HepG2 (cell line): ENCODE measurements around the gene ATAD2B. TPM values are rescaled to one million over a fixed set of nuclear protein-coding genes. Genes with fewer than 3 reads are reported as not detected.

Experiments used
- ATF7 ChIP-seq, 2 experiments: fragments of 450-650 bp in 1 of 2; sonication (generic) in 1 of 2; formaldehyde crosslinking in 1 of 2; IDR thresholded peaks; 2 replicates each; pipeline versions ENCODE4 v1.4.0 to v1.6.1; 2016 to 2020; ENCODE audit warnings: antibody characterized with exemption in 1 of 2, mild to moderate bottlenecking in 1 of 2, missing genetic modification reagents in 1 of 2
- DMTF1 ChIP-seq: sonication (generic); formaldehyde crosslinking; IDR thresholded peaks from 2 replicates; pipeline ENCODE4 v1.4.0; 2020; ENCODE audit warnings: mild to moderate bottlenecking, missing genetic modification reagents
- DRAP1 ChIP-seq: IDR thresholded peaks from 2 replicates; pipeline ENCODE4 v1.6.1; 2016; ENCODE audit warnings: missing genetic modification reagents, missing compliant biosample characterization
- ELF1 ChIP-seq: sonication (generic); formaldehyde crosslinking; IDR thresholded peaks from 2 replicates; pipeline ENCODE4 v1.4.0; 2020; ENCODE audit warnings: missing genetic modification reagents
- EP300 ChIP-seq, 3 experiments: sonication (generic) in 1 of 3; formaldehyde crosslinking in 1 of 3; IDR thresholded peaks; 2 replicates each; pipeline versions ENCODE4 v1.5.1 to v1.6.1; 2011 to 2020; ENCODE audit warnings: low read depth in 2 of 3, low read length in 2 of 3, borderline replicate concordance in 1 of 3, improper control_type of control experiment in 1 of 3, mild to moderate bottlenecking in 1 of 3, missing genetic modification reagents in 1 of 3, moderate library complexity in 1 of 3
- ESRRA ChIP-seq: sonication (generic); formaldehyde crosslinking; IDR thresholded peaks from 2 replicates; pipeline ENCODE4 v1.5.1; 2020; ENCODE audit warnings: mild to moderate bottlenecking, low read depth, missing genetic modification reagents
- IKZF1 ChIP-seq: fragments of 450-650 bp; IDR thresholded peaks from 2 replicates; pipeline ENCODE4 v1.7.1; 2016
- JDP2 ChIP-seq: sonication (generic); formaldehyde crosslinking; IDR thresholded peaks from 2 replicates; pipeline ENCODE4 v1.8.1; 2022; ENCODE audit warnings: missing genetic modification reagents, borderline replicate concordance
- MEIS1 ChIP-seq: sonication (generic); formaldehyde crosslinking; IDR thresholded peaks from 2 replicates; pipeline ENCODE4 v1.9.0; 2021; ENCODE audit warnings: mild to moderate bottlenecking, missing genetic modification reagents, moderate library complexity, borderline replicate concordance
- NFYC ChIP-seq: IDR thresholded peaks from 2 replicates; pipeline ENCODE4 v1.6.1; 2016; ENCODE audit warnings: missing genetic modification reagents, missing compliant biosample characterization
- PLRG1 ChIP-seq: fragments of 450-650 bp; conservative IDR thresholded peaks from 2 replicates; pipeline ENCODE4 v1.6.1; 2016
- PRPF4 ChIP-seq: fragments of 200-400 bp; formaldehyde crosslinking; IDR thresholded peaks from 2 replicates; pipeline ENCODE4 v1.6.1; 2016; ENCODE audit warnings: low read length, low read depth; ENCODE audit not compliant: poor library complexity, severe bottlenecking
- RFXANK ChIP-seq: IDR thresholded peaks from 2 replicates; pipeline ENCODE4 v1.6.1; 2016
- SALL1 ChIP-seq: sonication (generic); formaldehyde crosslinking; IDR thresholded peaks from 2 replicates; pipeline ENCODE4 v1.8.0; 2022; ENCODE audit warnings: mild to moderate bottlenecking, missing genetic modification reagents
- TBP ChIP-seq: sonication (generic); formaldehyde crosslinking; IDR thresholded peaks from 2 replicates; pipeline ENCODE4 v1.5.0; 2020; ENCODE audit warnings: missing genetic modification reagents
- ZBTB46 ChIP-seq: sonication (generic); formaldehyde crosslinking; IDR thresholded peaks from 2 replicates; pipeline ENCODE4 v1.4.0; 2020; ENCODE audit warnings: mild to moderate bottlenecking, missing genetic modification reagents, borderline replicate concordance
- ZFAT ChIP-seq: sonication (generic); formaldehyde crosslinking; conservative IDR thresholded peaks from 2 replicates; pipeline ENCODE4 v1.8.1; 2023; ENCODE audit warnings: missing genetic modification reagents, inconsistent platforms
- ZNF101 ChIP-seq: sonication (generic); formaldehyde crosslinking; IDR thresholded peaks from 2 replicates; pipeline ENCODE4 v1.4.0; 2020; ENCODE audit warnings: mild to moderate bottlenecking, low read depth, missing genetic modification reagents, borderline replicate concordance
- ZNF17 ChIP-seq: sonication (generic); formaldehyde crosslinking; IDR thresholded peaks from 2 replicates; pipeline ENCODE4 v1.5.0; 2020; ENCODE audit warnings: mild to moderate bottlenecking, missing genetic modification reagents
- ZNF639 ChIP-seq: conservative IDR thresholded peaks from 2 replicates; pipeline ENCODE4 v1.6.1; 2018; ENCODE audit warnings: missing genetic modification reagents
- ZZZ3 ChIP-seq: sonication (generic); formaldehyde crosslinking; IDR thresholded peaks from 2 replicates; pipeline ENCODE4 v1.4.0; 2020; ENCODE audit warnings: missing genetic modification reagents, mild to moderate bottlenecking, borderline replicate concordance
- polyA plus RNA-seq, 8 experiments: library from polyadenylated mRNA; depleted of rRNA in 3 of 8; stranded (reverse) in 7 of 8; unstranded in 1 of 8; fragments of >200 nt; fragmentation: Illumina TruSeq in 4 of 8; extraction: Trizol in 4 of 8; gene quantifications; 2 replicates each; pipeline versions ENCODE4 v1.2.1 to v1.2.3, GENCODE V29; 2011 to 2016; ENCODE audit warnings: low read depth in 4 of 8, missing spikeins in 1 of 8, mixed read lengths in 1 of 8; ENCODE audit not compliant: insufficient read depth in 1 of 8
- total RNA-seq, 5 experiments: library from RNA; depleted of rRNA; stranded (reverse); fragments of >200 nt; fragmentation: Illumina TruSeq; extraction: Trizol; gene quantifications; 2 replicates each; pipeline ENCODE4 v1.2.3, GENCODE V29; 2016; ENCODE audit warnings: low read depth in 1 of 5

Gene ATAD2B
- total and polyA plus RNA-seq, 2 of the 13 experiments (the other 11 are each of a cell fraction or from before 2014, with no cell fraction given), result 5.3 to 22.2 TPM

GRCh38 chr2:23926750-23927571, at the start of gene ATAD2B (continued):
- peak; percentile 14; the same call in 1 of the 2 replicates for TF ChIP-seq ZBTB46 (CRISPR knock-in tag)
- TF ChIP-seq SALL1 (CRISPR knock-in tag), result peak; percentile 97
- TF ChIP-seq DMTF1 (CRISPR knock-in tag), result no peak
- TF ChIP-seq TBP (CRISPR knock-in tag), result no peak
- 0 out of 4 replicates have a peak, but pooled peaks of 1 of the 2 experiments have one; percentile 23 for TF ChIP-seq EP300 (IDR thresholded peaks at IDR 0.05; ENCODE audit: low read depth in 2 of 2, low read length in 2 of 2)
- TF ChIP-seq EP300 (CRISPR knock-in tag; IDR thresholded peaks at IDR 0.05; ENCODE audit: borderline replicate concordance), result 0 out of 2 replicates have a peak, but pooled peaks have one; percentile 39
- TF ChIP-seq DRAP1 (CRISPR knock-in tag), result peak; percentile 88
- TF ChIP-seq ZZZ3, result no peak; the same call in 1 of the 2 replicates
- TF ChIP-seq ZFAT (CRISPR knock-in tag), result 0 out of 2 replicates have a peak, but pooled peaks have one; percentile 77
- no peak for TF ChIP-seq ZNF101 (CRISPR knock-in tag)
- no peak; the same call in 1 of the 2 replicates for TF ChIP-seq MEIS1 (CRISPR knock-in tag)
- no peak for TF ChIP-seq ZNF17 (CRISPR knock-in tag)
- no peak for TF ChIP-seq ATF7 (IDR thresholded peaks at IDR 0.05)
- TF ChIP-seq ATF7 (CRISPR knock-in tag; IDR thresholded peaks at IDR 0.05), result peak; percentile 76
- no peak for TF ChIP-seq PRPF4
- peak; percentile 72 for TF ChIP-seq ESRRA
- TF ChIP-seq RFXANK (CRISPR knock-in tag), result 0 out of 2 replicates have a peak, but pooled peaks have one; percentile 43
- peak; percentile 67 for TF ChIP-seq ELF1 (CRISPR knock-in tag)
- no peak for TF ChIP-seq IKZF1
- TF ChIP-seq JDP2 (CRISPR knock-in tag), result peak; percentile 78; the same call in 1 of the 2 replicates
- TF ChIP-seq PLRG1, result no peak
- no peak; the same call in 1 of the 2 replicates for TF ChIP-seq NFYC (CRISPR knock-in tag)
- TF ChIP-seq ZNF639, result 0 out of 2 replicates have a peak, but pooled peaks have one; percentile 44
